WTC11 (cell line): ENCODE results near the gene ATG2A. TPM values are rescaled to one million over a fixed set of nuclear protein-coding genes. Genes with fewer than 3 reads are reported as not detected.

ENCODE experiments used
- ATAC-seq: fragments of 200-7000 bp; cut with Tn5 transposase; 2 replicates; pipeline ENCODE4 v1.10.0; 2021; ENCODE audit warnings: mild to moderate bottlenecking, moderate library complexity
- CTCF ChIA-PET: fragments of 300-600 bp; sonication (Branson Sonifier 250); formaldehyde crosslinking; loops from one replicate; lab custom pipeline; 2021; ENCODE audit warnings: antibody characterized with exemption; lab: Charles Lee
- POLR2A ChIA-PET: fragments of 350-600 bp; sonication (Branson Sonifier 250); formaldehyde crosslinking; loops from one replicate; lab custom pipeline; 2021; ENCODE audit warnings: antibody characterized with exemption; lab: Charles Lee
- DNase-seq: peaks from one replicate; pipeline ENCODE4 v3.0.0; 2021; ENCODE audit warnings: low spot score
- H3K27ac Mint-ChIP-seq: 2 replicates; pipeline ENCODE4 v1.8.0; 2021; ENCODE audit warnings: mixed read lengths
- H3K27me3 Mint-ChIP-seq: 2 replicates; pipeline ENCODE4 v1.8.0; 2021; ENCODE audit warnings: low read depth, mild to moderate bottlenecking, moderate library complexity, mixed read lengths
- H3K36me3 Mint-ChIP-seq: 2 replicates; pipeline ENCODE4 v1.8.0; 2021; ENCODE audit warnings: mixed read lengths
- H3K4me1 Mint-ChIP-seq: 2 replicates; pipeline ENCODE4 v1.8.0; 2022; ENCODE audit warnings: mixed read lengths
- H3K4me3 Mint-ChIP-seq: 2 replicates; pipeline ENCODE4 v1.8.0; 2021; ENCODE audit warnings: mild to moderate bottlenecking, moderate library complexity, mixed read lengths
- H3K9me3 Mint-ChIP-seq: 2 replicates; pipeline ENCODE4 v1.8.0; 2021; ENCODE audit warnings: mixed read lengths
- CBFB ChIP-seq: sonication (generic); formaldehyde crosslinking; IDR thresholded peaks from 2 replicates; pipeline ENCODE4 v1.8.1; 2022; ENCODE audit warnings: mild to moderate bottlenecking, low read depth, missing genetic modification reagents
- IRF2 ChIP-seq: sonication (generic); formaldehyde crosslinking; IDR thresholded peaks from 2 replicates; pipeline ENCODE4 v1.8.0; 2022; ENCODE audit warnings: low read depth, missing genetic modification reagents, borderline replicate concordance
- KAT7 ChIP-seq: sonication (generic); formaldehyde crosslinking; IDR thresholded peaks from 2 replicates; pipeline ENCODE4 v1.8.1; 2023; ENCODE audit warnings: missing genetic modification reagents, mild to moderate bottlenecking, borderline replicate concordance
- NR1H2 ChIP-seq: sonication (generic); formaldehyde crosslinking; IDR thresholded peaks from 2 replicates; pipeline ENCODE4 v1.9.0; 2021; ENCODE audit warnings: mild to moderate bottlenecking, moderate library complexity, missing genetic modification reagents
- OVOL2 ChIP-seq: fragments of 250-450 bp; sonication (Bioruptor Pico); IDR thresholded peaks from 2 replicates; pipeline ENCODE4 v1.9.0; 2021; ENCODE audit warnings: mild to moderate bottlenecking, borderline replicate concordance
- PRRX2 ChIP-seq: fragments of 250-450 bp; sonication (Bioruptor Pico); IDR thresholded peaks from 2 replicates; pipeline ENCODE4 v1.8.0; 2021; ENCODE audit warnings: mild to moderate bottlenecking
- SMAD3 ChIP-seq: sonication (generic); formaldehyde crosslinking; IDR thresholded peaks from 2 replicates; pipeline ENCODE4 v1.8.0; 2022; ENCODE audit warnings: missing genetic modification reagents, mild to moderate bottlenecking, borderline replicate concordance
- SOX15 ChIP-seq: fragments of 250-450 bp; sonication (Bioruptor Pico); IDR thresholded peaks from 2 replicates; pipeline ENCODE4 v1.9.0; 2021; ENCODE audit warnings: mild to moderate bottlenecking
- TEAD4 ChIP-seq: sonication (generic); formaldehyde crosslinking; IDR thresholded peaks from 2 replicates; pipeline ENCODE4 v1.8.0; 2022; ENCODE audit warnings: mild to moderate bottlenecking, missing genetic modification reagents
- ZNF671 ChIP-seq: fragments of 250-450 bp; sonication (Bioruptor Pico); IDR thresholded peaks from 2 replicates; pipeline ENCODE4 v1.8.0; 2021; ENCODE audit warnings: mild to moderate bottlenecking
- total RNA-seq: library from RNA; stranded (reverse); gene quantifications from 3 replicates; pipeline ENCODE4 v1.2.3, GENCODE V29; 2021
- TF ChIP-seq, protein P1 (sequence below): fragments of 250-450 bp; sonication (Bioruptor Pico); IDR thresholded peaks from 2 replicates; pipeline ENCODE4 v1.9.0; 2021; ENCODE audit warnings: moderate library complexity, mild to moderate bottlenecking, inconsistent platforms, borderline replicate concordance
- TF ChIP-seq, protein P2 (sequence below): sonication (generic); formaldehyde crosslinking; conservative IDR thresholded peaks from 2 replicates; pipeline ENCODE4 v1.8.1; 2022; ENCODE audit warnings: mild to moderate bottlenecking, missing genetic modification reagents
- TF ChIP-seq, protein P3 (sequence below): fragments of 250-450 bp; sonication (Bioruptor Pico); IDR thresholded peaks from 2 replicates; pipeline ENCODE4 v1.9.0; 2021; ENCODE audit warnings: mild to moderate bottlenecking
- TF ChIP-seq, protein P4 (sequence below): sonication (generic); formaldehyde crosslinking; IDR thresholded peaks from 2 replicates; pipeline ENCODE4 v1.8.1; 2022; ENCODE audit warnings: low read depth, missing genetic modification reagents, borderline replicate concordance
- TF ChIP-seq, protein P5 (sequence below): sonication (generic); formaldehyde crosslinking; IDR thresholded peaks from 2 replicates; pipeline ENCODE4 v1.8.0; 2023; ENCODE audit warnings: missing genetic modification reagents
- TF ChIP-seq, protein P6 (sequence below): sonication (generic); formaldehyde crosslinking; IDR thresholded peaks from 2 replicates; pipeline ENCODE4 v1.8.1; 2023; ENCODE audit warnings: mild to moderate bottlenecking, missing genetic modification reagents
- TF ChIP-seq, protein P7 (sequence below): sonication (generic); formaldehyde crosslinking; IDR thresholded peaks from 2 replicates; pipeline ENCODE4 v1.8.0; 2022; ENCODE audit warnings: mild to moderate bottlenecking, missing genetic modification reagents

The ATG2A gene
- total RNA-seq, 1 experiment from 2014 or later = 31.4 TPM

DNA sequence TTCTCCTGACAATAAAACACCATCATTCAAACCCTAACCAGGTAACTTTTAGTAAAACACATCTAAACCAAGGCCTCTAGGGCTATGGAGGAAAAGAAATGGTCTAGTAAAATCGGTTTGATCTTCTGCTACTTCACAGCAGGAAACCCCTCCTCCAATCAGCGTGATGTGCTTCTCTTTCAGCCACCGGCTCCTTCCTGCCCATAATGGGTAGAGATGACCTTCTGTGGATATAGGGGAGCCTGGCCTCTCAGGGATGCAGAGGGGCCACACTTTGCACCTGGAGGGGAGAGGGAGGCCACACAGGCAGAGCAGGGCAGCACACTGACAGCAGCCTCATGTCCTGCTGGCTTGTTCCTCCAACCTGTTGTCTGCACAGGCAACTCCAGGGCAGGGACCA lies 45.5 kb downstream of the ATG2A start:
- ATAC-seq = no peak
- H3K4me3 Mint-ChIP-seq = no peak overlapping the region
- no peak for DNase-seq
- H3K27me3 Mint-ChIP-seq = no peaks in the 10 kb centered on the region
- H3K9me3 Mint-ChIP-seq = no peaks in the 10 kb centered on the region
- no peaks in the 10 kb centered on the region; the same call in 1 of the 2 replicates for H3K36me3 Mint-ChIP-seq
- H3K4me1 Mint-ChIP-seq = peaks cover under 1% of the 10 kb centered on the region; the same call in 1 of the 2 replicates
- TF ChIP-seq CBFB (CRISPR knock-in tag) = no peak
- TF ChIP-seq PRRX2 (CRISPR knock-in tag) = no peak
- no peak for TF ChIP-seq KAT7
- TF ChIP-seq, protein P1, sequence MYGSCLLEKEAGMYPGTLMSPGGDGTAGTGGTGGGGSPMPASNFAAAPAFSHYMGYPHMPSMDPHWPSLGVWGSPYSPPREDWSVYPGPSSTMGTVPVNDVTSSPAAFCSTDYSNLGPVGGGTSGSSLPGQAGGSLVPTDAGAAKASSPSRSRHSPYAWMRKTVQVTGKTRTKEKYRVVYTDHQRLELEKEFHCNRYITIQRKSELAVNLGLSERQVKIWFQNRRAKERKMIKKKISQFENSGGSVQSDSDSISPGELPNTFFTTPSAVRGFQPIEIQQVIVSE (CRISPR knock-in tag) = no peak
- TF ChIP-seq ZNF671 (CRISPR knock-in tag) = no peak
- TF ChIP-seq, protein P2, sequence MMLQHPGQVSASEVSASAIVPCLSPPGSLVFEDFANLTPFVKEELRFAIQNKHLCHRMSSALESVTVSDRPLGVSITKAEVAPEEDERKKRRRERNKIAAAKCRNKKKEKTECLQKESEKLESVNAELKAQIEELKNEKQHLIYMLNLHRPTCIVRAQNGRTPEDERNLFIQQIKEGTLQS (CRISPR knock-in tag) = no peak
- no peak for TF ChIP-seq SMAD3 (CRISPR knock-in tag)
- TF ChIP-seq, all 79 proteins: peak for 0
- CTCF ChIA-PET = no interaction called here
- POLR2A ChIA-PET = no interaction called here
- H3K27ac Mint-ChIP-seq = peak overlapping the region; percentile 84; the same call in 1 of the 2 replicates

DNA sequence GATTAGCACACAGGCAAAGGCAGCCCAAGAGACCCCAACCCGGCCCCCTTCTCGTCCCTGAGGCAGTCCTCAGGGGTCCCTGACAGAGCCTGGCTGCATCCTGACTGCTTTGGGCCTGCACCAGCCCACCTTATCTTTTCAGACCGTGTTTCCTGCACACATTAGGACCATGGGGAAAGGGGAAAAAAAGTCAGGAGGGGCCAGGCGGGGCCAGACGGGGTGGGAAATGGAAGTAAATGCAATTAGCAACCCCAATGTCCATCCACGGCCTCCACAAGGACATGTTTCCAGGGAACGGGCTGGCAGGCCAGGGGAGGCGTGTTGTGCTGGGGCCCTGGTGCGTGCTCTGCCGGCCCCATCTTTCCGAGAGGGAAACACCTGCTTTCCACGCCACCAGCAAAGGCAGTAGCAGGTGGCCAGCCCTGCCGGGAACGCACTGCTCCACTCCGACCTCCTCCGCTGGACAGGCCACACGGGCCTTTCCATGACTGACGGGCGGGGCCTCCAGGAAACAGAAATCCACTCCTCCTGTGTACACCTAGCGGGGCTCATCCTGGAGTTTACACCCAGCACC lies 46.0 kb downstream of the ATG2A start:
- CTCF ChIA-PET = interaction anchor here (2.4 to 4.9 kb wide), 3 partner anchors 18 to 22 kb away, joined by 11 to 61 read pairs (median 47); no protein-coding TSS in a partner anchor
- Mint-ChIP-seq H3K4me3 (no peak overlapping the region), H3K27me3 (no peaks in the 10 kb centered on the region)
- TF ChIP-seq, protein P3, sequence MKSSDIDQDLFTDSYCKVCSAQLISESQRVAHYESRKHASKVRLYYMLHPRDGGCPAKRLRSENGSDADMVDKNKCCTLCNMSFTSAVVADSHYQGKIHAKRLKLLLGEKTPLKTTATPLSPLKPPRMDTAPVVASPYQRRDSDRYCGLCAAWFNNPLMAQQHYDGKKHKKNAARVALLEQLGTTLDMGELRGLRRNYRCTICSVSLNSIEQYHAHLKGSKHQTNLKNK (CRISPR knock-in tag) = no peak
- TF ChIP-seq, protein P4, sequence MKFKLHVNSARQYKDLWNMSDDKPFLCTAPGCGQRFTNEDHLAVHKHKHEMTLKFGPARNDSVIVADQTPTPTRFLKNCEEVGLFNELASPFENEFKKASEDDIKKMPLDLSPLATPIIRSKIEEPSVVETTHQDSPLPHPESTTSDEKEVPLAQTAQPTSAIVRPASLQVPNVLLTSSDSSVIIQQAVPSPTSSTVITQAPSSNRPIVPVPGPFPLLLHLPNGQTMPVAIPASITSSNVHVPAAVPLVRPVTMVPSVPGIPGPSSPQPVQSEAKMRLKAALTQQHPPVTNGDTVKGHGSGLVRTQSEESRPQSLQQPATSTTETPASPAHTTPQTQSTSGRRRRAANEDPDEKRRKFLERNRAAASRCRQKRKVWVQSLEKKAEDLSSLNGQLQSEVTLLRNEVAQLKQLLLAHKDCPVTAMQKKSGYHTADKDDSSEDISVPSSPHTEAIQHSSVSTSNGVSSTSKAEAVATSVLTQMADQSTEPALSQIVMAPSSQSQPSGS (CRISPR knock-in tag) = no peak
- TF ChIP-seq, protein P5, sequence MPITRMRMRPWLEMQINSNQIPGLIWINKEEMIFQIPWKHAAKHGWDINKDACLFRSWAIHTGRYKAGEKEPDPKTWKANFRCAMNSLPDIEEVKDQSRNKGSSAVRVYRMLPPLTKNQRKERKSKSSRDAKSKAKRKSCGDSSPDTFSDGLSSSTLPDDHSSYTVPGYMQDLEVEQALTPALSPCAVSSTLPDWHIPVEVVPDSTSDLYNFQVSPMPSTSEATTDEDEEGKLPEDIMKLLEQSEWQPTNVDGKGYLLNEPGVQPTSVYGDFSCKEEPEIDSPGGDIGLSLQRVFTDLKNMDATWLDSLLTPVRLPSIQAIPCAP = no peak
- TF ChIP-seq TEAD4 (CRISPR knock-in tag) (no peak), OVOL2 (CRISPR knock-in tag) (no peak), NR1H2 (CRISPR knock-in tag) (no peak), IRF2 (CRISPR knock-in tag) (no peak), CBFB (CRISPR knock-in tag) (no peak), SOX15 (CRISPR knock-in tag) (no peak)
- TF ChIP-seq, protein P6, sequence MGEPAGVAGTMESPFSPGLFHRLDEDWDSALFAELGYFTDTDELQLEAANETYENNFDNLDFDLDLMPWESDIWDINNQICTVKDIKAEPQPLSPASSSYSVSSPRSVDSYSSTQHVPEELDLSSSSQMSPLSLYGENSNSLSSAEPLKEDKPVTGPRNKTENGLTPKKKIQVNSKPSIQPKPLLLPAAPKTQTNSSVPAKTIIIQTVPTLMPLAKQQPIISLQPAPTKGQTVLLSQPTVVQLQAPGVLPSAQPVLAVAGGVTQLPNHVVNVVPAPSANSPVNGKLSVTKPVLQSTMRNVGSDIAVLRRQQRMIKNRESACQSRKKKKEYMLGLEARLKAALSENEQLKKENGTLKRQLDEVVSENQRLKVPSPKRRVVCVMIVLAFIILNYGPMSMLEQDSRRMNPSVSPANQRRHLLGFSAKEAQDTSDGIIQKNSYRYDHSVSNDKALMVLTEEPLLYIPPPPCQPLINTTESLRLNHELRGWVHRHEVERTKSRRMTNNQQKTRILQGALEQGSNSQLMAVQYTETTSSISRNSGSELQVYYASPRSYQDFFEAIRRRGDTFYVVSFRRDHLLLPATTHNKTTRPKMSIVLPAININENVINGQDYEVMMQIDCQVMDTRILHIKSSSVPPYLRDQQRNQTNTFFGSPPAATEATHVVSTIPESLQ = no peak
- TF ChIP-seq, protein P7, sequence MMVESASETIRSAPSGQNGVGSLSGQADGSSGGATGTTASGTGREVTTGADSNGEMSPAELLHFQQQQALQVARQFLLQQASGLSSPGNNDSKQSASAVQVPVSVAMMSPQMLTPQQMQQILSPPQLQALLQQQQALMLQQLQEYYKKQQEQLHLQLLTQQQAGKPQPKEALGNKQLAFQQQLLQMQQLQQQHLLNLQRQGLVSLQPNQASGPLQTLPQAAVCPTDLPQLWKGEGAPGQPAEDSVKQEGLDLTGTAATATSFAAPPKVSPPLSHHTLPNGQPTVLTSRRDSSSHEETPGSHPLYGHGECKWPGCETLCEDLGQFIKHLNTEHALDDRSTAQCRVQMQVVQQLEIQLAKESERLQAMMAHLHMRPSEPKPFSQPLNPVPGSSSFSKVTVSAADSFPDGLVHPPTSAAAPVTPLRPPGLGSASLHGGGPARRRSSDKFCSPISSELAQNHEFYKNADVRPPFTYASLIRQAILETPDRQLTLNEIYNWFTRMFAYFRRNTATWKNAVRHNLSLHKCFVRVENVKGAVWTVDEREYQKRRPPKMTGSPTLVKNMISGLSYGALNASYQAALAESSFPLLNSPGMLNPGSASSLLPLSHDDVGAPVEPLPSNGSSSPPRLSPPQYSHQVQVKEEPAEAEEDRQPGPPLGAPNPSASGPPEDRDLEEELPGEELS (CRISPR knock-in tag) = no peak
- TF ChIP-seq, all 79 proteins: peak for 0
- POLR2A ChIA-PET = no interaction called here
- DNase-seq (no peak), ATAC-seq (no peak)
- no peaks in the 10 kb centered on the region for H3K9me3 Mint-ChIP-seq
- H3K4me1 Mint-ChIP-seq = no peaks in the 10 kb centered on the region
- H3K27ac Mint-ChIP-seq = peak overlapping the region; percentile 84; the same call in 1 of the 2 replicates
- H3K36me3 Mint-ChIP-seq = no peaks in the 10 kb centered on the region; the same call in 1 of the 2 replicates
